SK-N-SH (cell line): ENCODE measurements around the gene WNT3.

Experiments
- CTCF ChIP-seq: fragments of 200-600 bp; sonication (generic); IDR thresholded peaks from 2 replicates; pipeline ENCODE4 v1.6.1; 2017; ENCODE audit warnings: antibody characterized with exemption, mild to moderate bottlenecking, moderate library complexity
- ELF1 ChIP-seq: IDR thresholded peaks from 2 replicates; pipeline ENCODE4 v1.4.0; 2012
- EZH2phosphoT487 ChIP-seq: fragments of 200-600 bp; sonication (generic); IDR thresholded peaks from 2 replicates; pipeline ENCODE4 v1.6.1; 2017; ENCODE audit warnings: low read depth, mixed run types, mild to moderate bottlenecking, antibody characterized with exemption, moderate library complexity, borderline replicate concordance
- FOSL2 ChIP-seq: IDR thresholded peaks from 2 replicates; pipeline ENCODE4 v1.4.0; 2012; ENCODE audit warnings: low read depth, mild to moderate bottlenecking, moderate library complexity, borderline replicate concordance
- GABPA ChIP-seq: IDR thresholded peaks from 2 replicates; pipeline ENCODE4 v1.4.0; 2012; ENCODE audit warnings: low read depth, mild to moderate bottlenecking
- IRF3 ChIP-seq: fragments of 150-350 bp; IDR thresholded peaks from 2 replicates; pipeline ENCODE4 v1.6.1; 2016; ENCODE audit warnings: mild to moderate bottlenecking, low read depth, low read length
- SMC3 ChIP-seq: IDR thresholded peaks from 2 replicates; pipeline ENCODE4 v1.6.1; 2012; ENCODE audit warnings: low read depth, low read length, improper control_type of control experiment

GRCh38 chr17:46815474-46816353 is 2.8 kb downstream of the WNT3 start:
- TF ChIP-seq CTCF (no peak), IRF3 (no peak), SMC3 (no peak), FOSL2 (no peak), ELF1 (no peak), GABPA (no peak), EZH2phosphoT487 (no peak)
